ENCODE results near the gene DDIT4. TPM values are rescaled to one million over a fixed set of nuclear protein-coding genes. Genes with fewer than 3 reads are reported as not detected.
A peak's percentile ranks its signal among the peaks of the same experiment; 100 is the strongest.

Gene DDIT4
- total and polyA plus RNA-seq, 9 of the 15 experiments (the other 6 are each of a cell fraction or from before 2014, with no cell fraction given), result 8.2 to 675 (median 159) TPM

DNA sequence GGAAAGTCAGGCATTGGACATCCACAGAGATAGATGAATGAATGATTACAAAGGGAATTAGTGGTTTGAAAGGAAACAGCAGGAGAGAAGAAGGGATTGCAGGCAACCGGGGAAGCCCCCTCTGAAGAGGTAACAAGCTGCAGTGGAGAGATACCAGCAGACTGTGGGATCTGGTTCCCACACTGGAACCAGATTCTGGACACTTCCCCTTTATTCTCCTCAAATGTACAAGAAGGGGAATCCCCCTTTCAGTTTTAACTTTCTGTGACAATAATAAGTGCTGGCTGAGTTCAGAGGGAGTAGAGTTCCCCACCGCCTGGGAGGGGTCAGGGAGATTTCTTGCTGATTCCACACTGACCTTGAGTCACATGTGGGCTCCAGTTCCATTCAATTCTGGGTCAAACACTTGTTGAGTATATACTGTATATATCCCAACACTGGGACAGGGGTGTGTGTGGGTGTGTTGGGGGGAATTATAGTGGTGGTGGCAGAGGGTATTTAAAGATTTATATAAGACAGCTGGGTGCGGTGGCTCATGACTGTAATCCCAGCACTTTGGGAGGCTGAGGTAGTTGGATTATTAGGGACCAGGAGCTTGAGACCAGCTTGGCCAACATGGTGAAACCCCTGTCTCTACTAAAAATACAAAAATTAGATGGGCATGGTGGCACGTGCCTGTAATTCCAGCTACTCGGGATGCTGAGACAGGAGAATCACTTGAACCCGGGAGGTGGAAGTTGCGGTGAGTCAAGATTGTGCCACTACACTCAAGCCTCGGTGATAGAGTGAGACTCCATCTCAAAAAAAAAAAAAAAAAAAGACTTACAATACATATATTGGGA lies 16.5 kb upstream of the DDIT4 start (continued):
- TF ChIP-seq, protein P1, sequence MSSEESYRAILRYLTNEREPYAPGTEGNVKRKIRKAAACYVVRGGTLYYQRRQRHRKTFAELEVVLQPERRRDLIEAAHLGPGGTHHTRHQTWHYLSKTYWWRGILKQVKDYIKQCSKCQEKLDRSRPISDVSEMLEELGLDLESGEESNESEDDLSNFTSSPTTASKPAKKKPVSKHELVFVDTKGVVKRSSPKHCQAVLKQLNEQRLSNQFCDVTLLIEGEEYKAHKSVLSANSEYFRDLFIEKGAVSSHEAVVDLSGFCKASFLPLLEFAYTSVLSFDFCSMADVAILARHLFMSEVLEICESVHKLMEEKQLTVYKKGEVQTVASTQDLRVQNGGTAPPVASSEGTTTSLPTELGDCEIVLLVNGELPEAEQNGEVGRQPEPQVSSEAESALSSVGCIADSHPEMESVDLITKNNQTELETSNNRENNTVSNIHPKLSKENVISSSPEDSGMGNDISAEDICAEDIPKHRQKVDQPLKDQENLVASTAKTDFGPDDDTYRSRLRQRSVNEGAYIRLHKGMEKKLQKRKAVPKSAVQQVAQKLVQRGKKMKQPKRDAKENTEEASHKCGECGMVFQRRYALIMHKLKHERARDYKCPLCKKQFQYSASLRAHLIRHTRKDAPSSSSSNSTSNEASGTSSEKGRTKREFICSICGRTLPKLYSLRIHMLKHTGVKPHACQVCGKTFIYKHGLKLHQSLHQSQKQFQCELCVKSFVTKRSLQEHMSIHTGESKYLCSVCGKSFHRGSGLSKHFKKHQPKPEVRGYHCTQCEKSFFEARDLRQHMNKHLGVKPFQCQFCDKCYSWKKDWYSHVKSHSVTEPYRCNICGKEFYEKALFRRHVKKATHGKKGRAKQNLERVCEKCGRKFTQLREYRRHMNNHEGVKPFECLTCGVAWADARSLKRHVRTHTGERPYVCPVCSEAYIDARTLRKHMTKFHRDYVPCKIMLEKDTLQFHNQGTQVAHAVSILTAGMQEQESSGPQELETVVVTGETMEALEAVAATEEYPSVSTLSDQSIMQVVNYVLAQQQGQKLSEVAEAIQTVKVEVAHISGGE (CRISPR knock-in tag; IDR thresholded peaks at IDR 0.05), result 0 out of 6 replicates have a peak, but pooled peaks of 1 of the 3 experiments have one; percentile 35
- TF ChIP-seq SMARCE1 (IDR thresholded peaks at IDR 0.05), result peak; percentile 93; the same call in 1 of the 2 replicates
- TF ChIP-seq POLR3A (IDR thresholded peaks at IDR 0.05; ENCODE audit: borderline replicate concordance, extremely low read depth, insufficient read depth, insufficient read length), result no peak
- no peak for TF ChIP-seq POLR3G (IDR thresholded peaks at IDR 0.05; ENCODE audit: extremely low read depth, insufficient read length, insufficient replicate concordance)
- peak; percentile 88 for TF ChIP-seq SOX6 (IDR thresholded peaks at IDR 0.05)
- no peak for TF ChIP-seq RFX5 (IDR thresholded peaks at IDR 0.05; ENCODE audit: low read depth, low read length)
- TF ChIP-seq LEF1 (IDR thresholded peaks at IDR 0.05), result peak; percentile 72; the same call in 1 of the 2 replicates
- TF ChIP-seq, protein P2, sequence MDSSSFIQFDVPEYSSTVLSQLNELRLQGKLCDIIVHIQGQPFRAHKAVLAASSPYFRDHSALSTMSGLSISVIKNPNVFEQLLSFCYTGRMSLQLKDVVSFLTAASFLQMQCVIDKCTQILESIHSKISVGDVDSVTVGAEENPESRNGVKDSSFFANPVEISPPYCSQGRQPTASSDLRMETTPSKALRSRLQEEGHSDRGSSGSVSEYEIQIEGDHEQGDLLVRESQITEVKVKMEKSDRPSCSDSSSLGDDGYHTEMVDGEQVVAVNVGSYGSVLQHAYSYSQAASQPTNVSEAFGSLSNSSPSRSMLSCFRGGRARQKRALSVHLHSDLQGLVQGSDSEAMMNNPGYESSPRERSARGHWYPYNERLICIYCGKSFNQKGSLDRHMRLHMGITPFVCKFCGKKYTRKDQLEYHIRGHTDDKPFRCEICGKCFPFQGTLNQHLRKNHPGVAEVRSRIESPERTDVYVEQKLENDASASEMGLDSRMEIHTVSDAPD (CRISPR knock-in tag; IDR thresholded peaks at IDR 0.05), result no peak
- 0 out of 2 replicates have a peak, but pooled peaks have one; percentile 29 for TF ChIP-seq ETV5 (CRISPR knock-in tag; IDR thresholded peaks at IDR 0.05; ENCODE audit: low read depth)
- TF ChIP-seq, protein P3, sequence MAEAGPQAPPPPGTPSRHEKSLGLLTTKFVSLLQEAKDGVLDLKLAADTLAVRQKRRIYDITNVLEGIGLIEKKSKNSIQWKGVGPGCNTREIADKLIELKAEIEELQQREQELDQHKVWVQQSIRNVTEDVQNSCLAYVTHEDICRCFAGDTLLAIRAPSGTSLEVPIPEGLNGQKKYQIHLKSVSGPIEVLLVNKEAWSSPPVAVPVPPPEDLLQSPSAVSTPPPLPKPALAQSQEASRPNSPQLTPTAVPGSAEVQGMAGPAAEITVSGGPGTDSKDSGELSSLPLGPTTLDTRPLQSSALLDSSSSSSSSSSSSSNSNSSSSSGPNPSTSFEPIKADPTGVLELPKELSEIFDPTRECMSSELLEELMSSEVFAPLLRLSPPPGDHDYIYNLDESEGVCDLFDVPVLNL (CRISPR knock-in tag; IDR thresholded peaks at IDR 0.05; ENCODE audit: low read depth), result no peak
- TF ChIP-seq CBFB (CRISPR knock-in tag; IDR thresholded peaks at IDR 0.05), result no peak
- no peak for TF ChIP-seq PHF21A (IDR thresholded peaks at IDR 0.05; ENCODE audit: borderline replicate concordance, low read depth)
- TF ChIP-seq GATAD2B (IDR thresholded peaks at IDR 0.05; ENCODE audit: borderline replicate concordance), result no peak; the same call in 1 of the 2 replicates
- TF ChIP-seq NBN (IDR thresholded peaks at IDR 0.05; ENCODE audit: low read depth), result peak; percentile 77; the same call in 1 of the 2 replicates
- no peak for TF ChIP-seq ZNF444 (CRISPR knock-in tag; IDR thresholded peaks at IDR 0.05)
- TF ChIP-seq, protein P4, sequence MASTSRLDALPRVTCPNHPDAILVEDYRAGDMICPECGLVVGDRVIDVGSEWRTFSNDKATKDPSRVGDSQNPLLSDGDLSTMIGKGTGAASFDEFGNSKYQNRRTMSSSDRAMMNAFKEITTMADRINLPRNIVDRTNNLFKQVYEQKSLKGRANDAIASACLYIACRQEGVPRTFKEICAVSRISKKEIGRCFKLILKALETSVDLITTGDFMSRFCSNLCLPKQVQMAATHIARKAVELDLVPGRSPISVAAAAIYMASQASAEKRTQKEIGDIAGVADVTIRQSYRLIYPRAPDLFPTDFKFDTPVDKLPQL (IDR thresholded peaks at IDR 0.05; ENCODE audit: extremely low read depth, insufficient read length), result no peak
- TF ChIP-seq TAL1 (IDR thresholded peaks at IDR 0.05), result peak; percentile 86
